Smooth muscle cell (in vitro differentiated cells): ENCODE data around the gene DBNDD2. TPM values are rescaled to one million over a fixed set of nuclear protein-coding genes. Genes with fewer than 3 reads are reported as not detected.

Experiments used
- DNase-seq: peaks from one replicate; lab custom pipeline; 2025; ENCODE audit not compliant: unreplicated experiment; lab: John Stamatoyannopoulos, UW
- H2AFZ ChIP-seq: fragments of 200-600 bp; sonication (generic); 2 replicates; pipeline ENCODE4 v1.6.0; 2016; ENCODE audit warnings: antibody characterized with exemption, low read depth, mild to moderate bottlenecking
- H3F3A ChIP-seq: fragments of 200-600 bp; sonication (generic); 2 replicates; pipeline ENCODE4 v1.6.0; 2017; ENCODE audit warnings: antibody characterized with exemption, low read depth
- H3K27ac ChIP-seq: fragments of 200-600 bp; sonication (generic); 2 replicates; pipeline ENCODE4 v1.5.1; 2016; ENCODE audit warnings: low read depth, mild to moderate bottlenecking
- H3K27me3 ChIP-seq: fragments of 200-600 bp; sonication (generic); 2 replicates; pipeline ENCODE4 v1.6.1; 2016; ENCODE audit warnings: low read depth, mild to moderate bottlenecking
- H3K36me3 ChIP-seq: fragments of 200-600 bp; sonication (generic); 2 replicates; pipeline ENCODE4 v1.5.1; 2016; ENCODE audit warnings: low read depth
- H3K4me1 ChIP-seq: fragments of 200-600 bp; sonication (generic); 2 replicates; pipeline ENCODE4 v1.5.1; 2016; ENCODE audit warnings: low read depth
- H3K4me2 ChIP-seq: fragments of 200-600 bp; sonication (generic); 2 replicates; pipeline ENCODE4 v1.6.0; 2016; ENCODE audit warnings: mild to moderate bottlenecking
- H3K4me3 ChIP-seq: fragments of 200-600 bp; sonication (generic); 2 replicates; pipeline ENCODE4 v1.5.1; 2016; ENCODE audit warnings: mild to moderate bottlenecking
- H3K79me2 ChIP-seq: fragments of 200-600 bp; sonication (generic); 2 replicates; pipeline ENCODE4 v1.6.0; 2016; ENCODE audit warnings: low read depth, mild to moderate bottlenecking
- H3K9ac ChIP-seq: fragments of 200-600 bp; sonication (generic); 2 replicates; pipeline ENCODE4 v1.6.0; 2016; ENCODE audit warnings: low read depth
- H3K9me3 ChIP-seq: fragments of 200-600 bp; sonication (generic); replicated peaks from 2 replicates; pipeline ENCODE4 v1.5.1; 2016; ENCODE audit warnings: low read depth
- H4K20me1 ChIP-seq: fragments of 200-600 bp; sonication (generic); 2 replicates; pipeline ENCODE4 v1.6.0; 2016; ENCODE audit warnings: low read depth
- WGBS: methylation state at CpG from one replicate; pipeline ENCODE4 v1.1.7; 2016; ENCODE audit warnings: low lambda C conversion rate; 5-methylcytosine and 5-hydroxymethylcytosine counted together
- polyA plus RNA-seq: library from polyadenylated mRNA; unstranded; fragments of >200 nt; fragmentation: Nextera tagmentation; extraction: Ambion mirVana; gene quantifications from 2 replicates; pipeline ENCODE4 v1.2.1, GENCODE V29; 2016
- total RNA-seq: library from RNA; depleted of rRNA; stranded (reverse); fragments of >200 nt; gene quantifications from 2 replicates; pipeline ENCODE4 v1.2.3, GENCODE V29; 2014
- TF ChIP-seq, protein P1 (sequence below): fragments of 200-600 bp; sonication (generic); IDR thresholded peaks from 2 replicates; pipeline ENCODE4 v1.5.1; 2017; ENCODE audit warnings: borderline replicate concordance, mild to moderate bottlenecking, antibody characterized with exemption; ENCODE audit not compliant: insufficient read depth, poor library complexity, severe bottlenecking

DBNDD2 gene
- total and polyA plus RNA-seq, 2 experiments from 2014 or later, result 2.9 to 6.4 TPM

DNA sequence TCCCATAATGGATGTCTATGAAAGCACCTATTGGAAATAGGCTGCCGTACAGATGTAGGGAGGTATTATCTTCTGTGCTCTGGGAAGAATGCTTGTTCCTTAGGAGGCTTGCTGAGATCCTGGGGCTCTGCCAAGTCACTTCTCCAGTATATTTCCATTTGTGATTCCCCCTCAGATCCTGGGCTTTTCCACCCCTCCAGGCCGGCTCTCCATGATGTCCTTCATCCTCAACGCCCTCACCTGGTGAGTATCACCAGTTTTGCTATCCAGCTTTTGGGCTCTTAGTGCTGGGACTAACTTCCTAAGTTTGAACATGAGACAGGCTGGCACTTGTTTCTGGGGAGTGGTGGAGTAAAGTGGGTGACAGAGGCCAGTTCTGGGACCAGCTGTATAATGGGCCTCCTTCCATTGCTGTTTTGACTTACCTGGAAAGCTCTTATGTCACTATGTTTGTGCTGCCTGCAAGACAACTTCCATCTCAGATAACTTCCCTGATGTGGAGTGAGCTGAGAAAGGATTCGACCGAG, 42.6 kb upstream of the DBNDD2 start:
- no peaks in the 10 kb centered on the region for H3K27me3 ChIP-seq
- H3K79me2 ChIP-seq, result peaks cover 7% of the 10 kb centered on the region
- no peaks in the 10 kb centered on the region for H3K9me3 ChIP-seq
- no peaks in the 10 kb centered on the region for H3F3A ChIP-seq
- DNase-seq, result no peak
- H3K4me2 ChIP-seq, result no peak overlapping the region
- H3K4me1 ChIP-seq, result peaks cover 5% of the 10 kb centered on the region
- H3K9ac ChIP-seq, result no peak overlapping the region
- TF ChIP-seq, protein P1, sequence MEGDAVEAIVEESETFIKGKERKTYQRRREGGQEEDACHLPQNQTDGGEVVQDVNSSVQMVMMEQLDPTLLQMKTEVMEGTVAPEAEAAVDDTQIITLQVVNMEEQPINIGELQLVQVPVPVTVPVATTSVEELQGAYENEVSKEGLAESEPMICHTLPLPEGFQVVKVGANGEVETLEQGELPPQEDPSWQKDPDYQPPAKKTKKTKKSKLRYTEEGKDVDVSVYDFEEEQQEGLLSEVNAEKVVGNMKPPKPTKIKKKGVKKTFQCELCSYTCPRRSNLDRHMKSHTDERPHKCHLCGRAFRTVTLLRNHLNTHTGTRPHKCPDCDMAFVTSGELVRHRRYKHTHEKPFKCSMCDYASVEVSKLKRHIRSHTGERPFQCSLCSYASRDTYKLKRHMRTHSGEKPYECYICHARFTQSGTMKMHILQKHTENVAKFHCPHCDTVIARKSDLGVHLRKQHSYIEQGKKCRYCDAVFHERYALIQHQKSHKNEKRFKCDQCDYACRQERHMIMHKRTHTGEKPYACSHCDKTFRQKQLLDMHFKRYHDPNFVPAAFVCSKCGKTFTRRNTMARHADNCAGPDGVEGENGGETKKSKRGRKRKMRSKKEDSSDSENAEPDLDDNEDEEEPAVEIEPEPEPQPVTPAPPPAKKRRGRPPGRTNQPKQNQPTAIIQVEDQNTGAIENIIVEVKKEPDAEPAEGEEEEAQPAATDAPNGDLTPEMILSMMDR, result no peak
- no peak overlapping the region for H3K4me3 ChIP-seq
- no peak overlapping the region for H2AFZ ChIP-seq
- H4K20me1 ChIP-seq, result no peaks in the 10 kb centered on the region
- H3K27ac ChIP-seq, result no peak overlapping the region
- 92% methylated on average over 5 of the region's 5 CpGs for WGBS
- no peaks in the 10 kb centered on the region for H3K36me3 ChIP-seq

DNA sequence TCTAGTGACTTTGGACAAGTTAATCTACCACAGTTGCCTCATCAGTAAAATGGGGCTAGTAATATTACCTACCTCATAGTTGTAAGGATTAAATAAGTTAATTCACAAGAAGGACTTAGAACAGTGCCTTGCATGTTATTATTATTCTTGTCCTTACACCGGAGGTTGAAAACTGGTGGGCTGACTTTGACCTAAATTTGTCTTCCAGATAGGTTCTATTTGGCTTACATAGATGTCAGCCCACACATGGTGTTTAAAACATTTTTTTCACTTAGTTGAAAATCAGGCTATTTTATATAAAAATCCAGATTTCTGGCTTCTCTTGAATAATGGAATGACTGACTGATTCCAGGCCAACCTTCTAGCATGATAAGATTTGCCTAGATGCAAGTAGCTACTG, 41.9 kb upstream of the DBNDD2 start:
- no peak for DNase-seq
- 93% methylated on average over 1 of the region's 1 CpG for WGBS
- Histone ChIP-seq H4K20me1 (no peaks in the 10 kb centered on the region), H3K9ac (no peak overlapping the region), H3K4me3 (no peak overlapping the region), H3K9me3 (no peaks in the 10 kb centered on the region), H2AFZ (no peak overlapping the region), H3K4me1 (peaks cover 5% of the 10 kb centered on the region), H3F3A (no peaks in the 10 kb centered on the region), H3K79me2 (peaks cover 7% of the 10 kb centered on the region), H3K36me3 (no peaks in the 10 kb centered on the region), H3K27me3 (no peaks in the 10 kb centered on the region), H3K4me2 (no peak overlapping the region), H3K27ac (no peak overlapping the region)
- TF ChIP-seq, protein P1, result no peak

DNA sequence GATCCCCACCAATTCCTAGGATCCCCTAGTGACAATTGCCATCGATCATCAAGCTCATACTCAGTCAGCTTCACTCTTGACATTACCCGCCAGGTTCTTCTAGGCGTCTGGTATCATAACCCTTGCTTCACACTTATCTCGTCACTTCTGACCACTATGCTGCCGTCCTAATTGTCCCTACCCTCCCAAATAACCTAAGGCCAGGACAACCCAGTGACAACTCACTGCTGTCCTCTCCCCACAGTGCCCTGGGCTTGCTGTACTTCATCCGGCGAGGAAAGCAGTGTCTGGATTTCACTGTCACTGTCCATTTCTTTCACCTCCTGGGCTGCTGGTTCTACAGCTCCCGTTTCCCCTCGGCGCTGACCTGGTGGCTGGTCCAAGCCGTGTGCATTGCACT, 41.5 kb upstream of the DBNDD2 start:
- WGBS, result 89% methylated on average over 11 of the region's 11 CpGs
- H4K20me1 ChIP-seq, result no peaks in the 10 kb centered on the region

GRCh38 chr20:45367126-45367525, 41.0 kb upstream of the DBNDD2 start:
- peaks cover 5% of the 10 kb centered on the region for H3K4me1 ChIP-seq
- DNase-seq, result no peak
- H4K20me1 ChIP-seq, result no peaks in the 10 kb centered on the region
- H2AFZ ChIP-seq, result no peak overlapping the region
- TF ChIP-seq, protein P1, result no peak
- no peaks in the 10 kb centered on the region for H3K27me3 ChIP-seq
- no peaks in the 10 kb centered on the region for H3K36me3 ChIP-seq
- no peak overlapping the region for H3K9ac ChIP-seq
- H3F3A ChIP-seq, result no peaks in the 10 kb centered on the region
- H3K27ac ChIP-seq, result no peak overlapping the region
- H3K79me2 ChIP-seq, result peaks cover 7% of the 10 kb centered on the region
- H3K4me2 ChIP-seq, result no peak overlapping the region
- H3K4me3 ChIP-seq, result no peak overlapping the region
- no peaks in the 10 kb centered on the region for H3K9me3 ChIP-seq

More for the DNA sequence above, 41.5 kb upstream of the DBNDD2 start:
- Histone ChIP-seq H2AFZ (no peak overlapping the region), H3K27ac (no peak overlapping the region), H3K4me3 (no peak overlapping the region), H3K27me3 (no peaks in the 10 kb centered on the region), H3K79me2 (peaks cover 7% of the 10 kb centered on the region), H3K9ac (no peak overlapping the region), H3K4me2 (no peak overlapping the region), H3F3A (no peaks in the 10 kb centered on the region), H3K9me3 (no peaks in the 10 kb centered on the region), H3K36me3 (no peaks in the 10 kb centered on the region), H3K4me1 (peaks cover 5% of the 10 kb centered on the region)
- DNase-seq, result no peak
- TF ChIP-seq, protein P1, result no peak
